Uterus (tissue), 4 donors: Measurements from ENCODE around the gene KBTBD12. TPM values are rescaled to one million over a fixed set of nuclear protein-coding genes. Genes with fewer than 3 reads are reported as not detected.

Experiments
- DNase-seq, 2 donors: peaks; one replicate each; pipeline ENCODE4 v3.0.0-alpha.2; 2019 to 2020
- H3K27ac ChIP-seq, 2 donors: fragments of 200-600 bp; sonication (generic); 1 replicate in 1 of 2; 2 replicates in 1 of 2; pipeline ENCODE4 v1.5.1; 2016 to 2018
- H3K27me3 ChIP-seq, 2 donors: fragments of 200-600 bp; sonication (generic); one replicate each; pipeline ENCODE4 v1.5.1; 2018 to 2019; ENCODE audit warnings: control low read depth in 1 of 2
- H3K36me3 ChIP-seq, 2 donors: fragments of 200-600 bp; sonication (generic); one replicate each; pipeline ENCODE4 v1.5.1; 2019; ENCODE audit warnings: control low read depth in 1 of 2
- H3K4me1 ChIP-seq, 2 donors: fragments of 200-600 bp; sonication (generic); one replicate each; pipeline ENCODE4 v1.5.1; 2018 to 2019; ENCODE audit warnings: control low read depth in 1 of 2
- H3K4me3 ChIP-seq, 2 donors: fragments of 200-600 bp; sonication (generic); 1 replicate in 1 of 2; 2 replicates in 1 of 2; pipeline ENCODE4 v1.5.1; 2018 to 2019; ENCODE audit warnings: mild to moderate bottlenecking in 1 of 2
- H3K9me3 ChIP-seq, 2 donors: fragments of 200-600 bp; sonication (generic); one replicate each; pipeline ENCODE4 v1.5.1; 2019; ENCODE audit warnings: control low read depth in 1 of 2
- CTCF ChIP-seq, 4 experiments: fragments of 200-600 bp in 2 of 4; fragments of 450-650 bp in 2 of 4; sonication (generic) in 2 of 4; IDR thresholded peaks; one replicate each; pipeline ENCODE4 v1.5.1; 2016 to 2019; ENCODE audit warnings: antibody characterized with exemption in 4 of 4, mild to moderate bottlenecking in 2 of 4, moderate library complexity in 1 of 4
- POLR2A ChIP-seq, 2 donors: fragments of 450-650 bp; IDR thresholded peaks; one replicate each; pipeline ENCODE4 v1.6.1; 2016; ENCODE audit warnings: antibody characterized with exemption in 2 of 2, mild to moderate bottlenecking in 1 of 2, moderate library complexity in 1 of 2
- intact Hi-C: fragments of 100-400 bp; cut with DNase I; formaldehyde crosslinking; loops from one replicate; pipeline ENCODE4 v1.15.1; 2023; ENCODE audit warnings: low total_unique reads
- total RNA-seq, 4 donors: library from RNA; depleted of rRNA in 3 of 4; stranded (reverse); fragments of >200 nt in 3 of 4; gene quantifications; one replicate each; pipeline versions ENCODE4 v1.1.0 to v1.2.4, GENCODE V29; 2014 to 2023
- donor health status: DM: yes; HTN: yes; CAD: no.

Gene KBTBD12
- total RNA-seq, 4 donors from 2014 or later, result 0.59 to 2.8 (median 2.1) TPM; not detected in 1

- Histone ChIP-seq H3K9me3 (no peaks in the 10 kb centered on the region), H3K4me3 (no peak overlapping the region), H3K36me3 (no peaks in the 10 kb centered on the region), H3K27ac (no peak overlapping the region), H3K4me1 (no peaks in the 10 kb centered on the region), H3K27me3 (no peaks in the 10 kb centered on the region)
- intact Hi-C loops, result no loop called here
- TF ChIP-seq CTCF (IDR thresholded peaks at IDR 0.05) (no peak), POLR2A (IDR thresholded peaks at IDR 0.05) (no peak)
- DNase-seq, result no peak
Measured at GRCh38 chr3:127894481-127894880, 20.6 kb upstream of the KBTBD12 start.

- no peaks in the 10 kb centered on the region for H3K27me3 ChIP-seq
- H3K4me3 ChIP-seq, result no peak overlapping the region
- no peak for TF ChIP-seq CTCF (IDR thresholded peaks at IDR 0.05)
- TF ChIP-seq POLR2A (IDR thresholded peaks at IDR 0.05), result no peak
- intact Hi-C loops, result no loop called here
- no peak overlapping the region for H3K27ac ChIP-seq
- no peaks in the 10 kb centered on the region for H3K36me3 ChIP-seq
- no peaks in the 10 kb centered on the region for H3K4me1 ChIP-seq
- no peaks in the 10 kb centered on the region for H3K9me3 ChIP-seq
- no peak for DNase-seq
Measured at GRCh38 chr3:127899200-127899599, 15.8 kb upstream of the KBTBD12 start.

- DNase-seq, result no peak
- Histone ChIP-seq H3K4me3 (no peak overlapping the region), H3K27ac (no peak overlapping the region), H3K36me3 (no peaks in the 10 kb centered on the region), H3K27me3 (no peaks in the 10 kb centered on the region), H3K9me3 (no peaks in the 10 kb centered on the region), H3K4me1 (no peaks in the 10 kb centered on the region)
- TF ChIP-seq POLR2A (IDR thresholded peaks at IDR 0.05) (no peak), CTCF (IDR thresholded peaks at IDR 0.05) (no peak)
- intact Hi-C loops, result no loop called here
Measured at GRCh38 chr3:127899766-127900165, 15.3 kb upstream of the KBTBD12 start.

GRCh38 chr3:127900536-127900935 lies 14.5 kb upstream of the KBTBD12 start:
- intact Hi-C loops, result no loop called here
- no peaks in the 10 kb centered on the region for H3K9me3 ChIP-seq
- no peak for TF ChIP-seq POLR2A (IDR thresholded peaks at IDR 0.05)
- TF ChIP-seq CTCF (IDR thresholded peaks at IDR 0.05), result no peak
- no peak overlapping the region for H3K27ac ChIP-seq
- H3K27me3 ChIP-seq, result no peaks in the 10 kb centered on the region
- no peaks in the 10 kb centered on the region for H3K4me1 ChIP-seq
- DNase-seq, result no peak
- H3K36me3 ChIP-seq, result no peaks in the 10 kb centered on the region
- H3K4me3 ChIP-seq, result no peak overlapping the region

GRCh38 chr3:127902486-127902885 lies 12.5 kb upstream of the KBTBD12 start:
- Histone ChIP-seq H3K36me3 (no peaks in the 10 kb centered on the region), H3K4me3 (no peak overlapping the region), H3K27ac (no peak overlapping the region), H3K4me1 (no peaks in the 10 kb centered on the region), H3K27me3 (no peaks in the 10 kb centered on the region), H3K9me3 (no peaks in the 10 kb centered on the region)
- no peak for DNase-seq
- intact Hi-C loops, result no loop called here
- TF ChIP-seq CTCF (IDR thresholded peaks at IDR 0.05) (no peak), POLR2A (IDR thresholded peaks at IDR 0.05) (no peak)
